PC-9 (cell line): ENCODE results near the gene DCAF16. TPM values are rescaled to one million over a fixed set of nuclear protein-coding genes. Genes with fewer than 3 reads are reported as not detected.
A peak's percentile ranks its signal among the peaks of the same experiment; 100 is the strongest.

ENCODE experiments used
- Bru-seq: library from RNA; stranded (reverse); fragments of 400-500 nt; gene quantifications from one replicate; lab custom pipeline; 2021; lab: Mats Ljungman, UMichigan
- BruChase-seq, 2 experiments: library from RNA; stranded (reverse); fragments of 400-500 nt; gene quantifications; one replicate each; lab custom pipeline; 2021; lab: Mats Ljungman, UMichigan
- BruUV-seq: library from RNA; stranded (reverse); fragments of 400-500 nt; replicated peaks from 2 replicates; lab custom pipeline; 2021; lab: Mats Ljungman, UMichigan
- CTCF ChIA-PET: fragments of 300-600 bp; sonication (Branson Sonifier 250); formaldehyde crosslinking; loops from one replicate; lab custom pipeline; 2022; ENCODE audit warnings: antibody characterized with exemption; lab: Charles Lee
- POLR2A ChIA-PET: fragments of 300-600 bp; sonication (Branson Sonifier 250); formaldehyde crosslinking; loops from one replicate; lab custom pipeline; 2022; ENCODE audit warnings: antibody characterized with exemption; ENCODE audit not compliant: unreplicated experiment; lab: Charles Lee
- DNase-seq, 2 experiments: peaks; one replicate each; pipeline versions ENCODE4 v3.0.0 to v3.0.0-alpha.2; 2015 to 2022; ENCODE audit warnings: mixed read lengths in 1 of 2
- H2AFZ ChIP-seq: fragments of 200-600 bp; sonication (generic); 2 replicates; pipeline ENCODE4 v1.8.1; 2017; ENCODE audit warnings: antibody characterized with exemption
- H3F3A ChIP-seq: fragments of 200-600 bp; sonication (generic); 2 replicates; pipeline ENCODE4 v1.8.1; 2017; ENCODE audit warnings: antibody characterized with exemption, mild to moderate bottlenecking, low read depth; ENCODE audit not compliant: insufficient read depth
- H3K27ac ChIP-seq: fragments of 200-600 bp; sonication (generic); 2 replicates; pipeline ENCODE4 v1.6.1; 2016; ENCODE audit warnings: mixed run types
- H3K27me3 ChIP-seq: fragments of 200-600 bp; sonication (generic); 2 replicates; pipeline ENCODE4 v1.6.1; 2016; ENCODE audit warnings: low read depth, mixed run types; ENCODE audit not compliant: insufficient read depth
- H3K36me3 ChIP-seq: fragments of 200-600 bp; sonication (generic); 2 replicates; pipeline ENCODE4 v1.6.1; 2016; ENCODE audit warnings: low read depth, mixed run types
- H3K4me1 ChIP-seq: fragments of 200-600 bp; sonication (generic); replicated peaks from 2 replicates; pipeline ENCODE4 v1.6.1; 2016; ENCODE audit warnings: mixed run types; ENCODE audit not compliant: insufficient read depth
- H3K4me2 ChIP-seq: fragments of 200-600 bp; sonication (generic); 2 replicates; pipeline ENCODE4 v1.6.1; 2017; ENCODE audit warnings: mixed run types
- H3K4me3 ChIP-seq: fragments of 200-600 bp; sonication (generic); 2 replicates; pipeline ENCODE4 v1.6.1; 2016; ENCODE audit warnings: mixed run types
- H3K79me2 ChIP-seq: fragments of 200-600 bp; sonication (generic); 2 replicates; pipeline ENCODE4 v1.6.1; 2017; ENCODE audit warnings: low read depth, mixed run types
- H3K9me2 ChIP-seq: fragments of 200-600 bp; sonication (generic); 2 replicates; pipeline ENCODE4 v1.8.1; 2017; ENCODE audit warnings: mild to moderate bottlenecking; ENCODE audit not compliant: insufficient read depth
- H3K9me3 ChIP-seq: fragments of 200-600 bp; sonication (generic); 2 replicates; pipeline ENCODE4 v1.8.1; 2016; ENCODE audit warnings: low read depth; ENCODE audit not compliant: insufficient read depth
- H4K20me1 ChIP-seq: fragments of 200-600 bp; sonication (generic); 2 replicates; pipeline ENCODE4 v1.8.1; 2017; ENCODE audit not compliant: insufficient read depth
- EZH2 ChIP-seq: fragments of 200-600 bp; sonication (generic); IDR thresholded peaks from 2 replicates; pipeline ENCODE4 v1.8.0; 2017; ENCODE audit warnings: antibody characterized with exemption, low read depth
- intact Hi-C: fragments of 100-400 bp; cut with micrococcal nuclease; formaldehyde crosslinking; loops from one replicate; pipeline ENCODE4 v1.10.0; 2022; ENCODE audit not compliant: unreplicated experiment
- long read RNA-seq: library from polyadenylated mRNA; stranded (forward); transcript quantifications from one replicate; pipeline ENCODE4 v2.0.0, GENCODE V29; 2022
- total RNA-seq: library from RNA; stranded (reverse); gene quantifications from 2 replicates; pipeline ENCODE4 v1.2.3, GENCODE V29; 2021
- TF ChIP-seq, protein P1 (sequence below): fragments of 200-600 bp; sonication (generic); conservative IDR thresholded peaks from 2 replicates; pipeline ENCODE4 v1.6.1; 2017; ENCODE audit warnings: mixed run types, antibody characterized with exemption, mild to moderate bottlenecking, moderate library complexity

The DCAF16 gene
- total RNA-seq (53.2 and 54.2 TPM in 2 replicates), Bru-seq, nascent RNA (percentile 96 among the genes with signal in this experiment), BruChase-seq, experiment 1, labeled RNA remaining after a 2-hour chase (percentile 99 among the genes with signal in this experiment), BruChase-seq, experiment 2, labeled RNA remaining after a 6-hour chase (percentile 93 among the genes with signal in this experiment)
- long read RNA-seq, partial matches to known transcripts: 0 of 15 reads
- long read RNA-seq, other reads (novel, unspliced or antisense): 11 of 15 reads

DNA sequence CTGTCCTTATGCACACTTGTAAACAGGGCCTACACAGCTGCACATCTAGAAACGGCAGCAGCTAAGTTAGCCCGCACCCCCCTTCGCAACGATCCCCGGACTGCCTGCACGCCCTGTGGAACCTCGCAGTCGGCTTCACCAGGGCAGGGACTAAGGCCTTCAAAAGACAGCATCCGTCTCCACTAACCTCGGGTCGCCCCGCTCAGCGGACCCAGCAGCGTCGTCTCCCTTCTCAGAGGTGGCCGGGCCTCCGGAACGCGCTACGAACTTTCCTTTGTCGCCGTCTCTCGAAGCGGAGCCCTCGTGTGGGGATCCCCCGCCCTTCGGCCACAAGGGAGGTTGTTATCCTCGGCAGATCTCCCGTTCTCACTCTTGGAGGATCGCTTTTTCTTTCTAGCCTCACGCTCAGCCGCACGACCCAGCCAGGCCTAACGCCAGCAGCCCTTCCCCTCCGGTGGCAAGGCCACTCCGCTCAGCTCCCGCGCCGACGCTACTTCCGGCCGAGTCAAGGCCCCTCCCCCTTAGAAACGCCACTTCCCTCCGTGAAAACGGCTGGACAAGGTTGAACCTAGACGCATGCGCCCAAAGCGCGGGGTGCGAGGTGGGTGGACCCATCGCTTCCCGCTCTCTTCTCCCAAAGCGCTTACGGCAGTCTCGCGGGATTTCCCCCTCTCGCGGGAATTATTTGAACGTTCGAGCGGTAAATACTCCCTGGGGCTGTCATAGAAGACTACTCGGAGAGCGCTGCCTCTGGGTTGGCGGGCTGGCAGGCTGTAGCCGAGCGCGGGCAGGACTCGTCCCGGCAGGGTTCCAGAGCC, at the start of gene DCAF16, which contains the start of gene NCAPG:
TSS of gene DCAF16 (minus strand) at position 498 of the 818 bp plus-strand sequence. CDS start 6,616 bp downstream, outside the sequence.
TSS of gene NCAPG (plus strand) at position 720 of the 818 bp plus-strand sequence. CDS start 99 bp downstream, outside the sequence.
- Histone ChIP-seq H3K4me3 (peak within 1 kb of the TSS; percentile 89), H3K9me2 (no peaks in the 10 kb centered on the region), H3K36me3 (peaks cover 20% of the 10 kb centered on the region), H3K27me3 (no peaks in the 10 kb centered on the region), H2AFZ (peak within 1 kb of the TSS; percentile 91), H3K4me1 (peaks cover 35% of the 10 kb centered on the region), H3K9me3 (no peaks in the 10 kb centered on the region), H3K27ac (peak within 1 kb of the TSS; percentile 74), H4K20me1 (peaks cover 27% of the 10 kb centered on the region), H3K79me2 (peaks cover 97% of the 10 kb centered on the region), H3F3A (no peaks in the 10 kb centered on the region), H3K4me2 (peak within 1 kb of the TSS; percentile 92)
- intact Hi-C loops: loop anchor here (1.0 to 10.0 kb wide), 4 partner anchors 196 to 261 kb away; partner anchors contain the start of genes LAP3, LCORL and MED28
- CTCF ChIA-PET: no interaction called here
- BruUV-seq: TSS peak; percentile 76
- TF ChIP-seq, protein P1, sequence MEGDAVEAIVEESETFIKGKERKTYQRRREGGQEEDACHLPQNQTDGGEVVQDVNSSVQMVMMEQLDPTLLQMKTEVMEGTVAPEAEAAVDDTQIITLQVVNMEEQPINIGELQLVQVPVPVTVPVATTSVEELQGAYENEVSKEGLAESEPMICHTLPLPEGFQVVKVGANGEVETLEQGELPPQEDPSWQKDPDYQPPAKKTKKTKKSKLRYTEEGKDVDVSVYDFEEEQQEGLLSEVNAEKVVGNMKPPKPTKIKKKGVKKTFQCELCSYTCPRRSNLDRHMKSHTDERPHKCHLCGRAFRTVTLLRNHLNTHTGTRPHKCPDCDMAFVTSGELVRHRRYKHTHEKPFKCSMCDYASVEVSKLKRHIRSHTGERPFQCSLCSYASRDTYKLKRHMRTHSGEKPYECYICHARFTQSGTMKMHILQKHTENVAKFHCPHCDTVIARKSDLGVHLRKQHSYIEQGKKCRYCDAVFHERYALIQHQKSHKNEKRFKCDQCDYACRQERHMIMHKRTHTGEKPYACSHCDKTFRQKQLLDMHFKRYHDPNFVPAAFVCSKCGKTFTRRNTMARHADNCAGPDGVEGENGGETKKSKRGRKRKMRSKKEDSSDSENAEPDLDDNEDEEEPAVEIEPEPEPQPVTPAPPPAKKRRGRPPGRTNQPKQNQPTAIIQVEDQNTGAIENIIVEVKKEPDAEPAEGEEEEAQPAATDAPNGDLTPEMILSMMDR: no peak
- TF ChIP-seq EZH2: no peak
- peak; percentile 94 to 98 for DNase-seq
- POLR2A ChIA-PET: interaction anchor here (0.6 to 0.7 kb wide), 2 partner anchors 17 to 94 kb away, joined by 3 to 5 read pairs; no protein-coding TSS in a partner anchor

DNA sequence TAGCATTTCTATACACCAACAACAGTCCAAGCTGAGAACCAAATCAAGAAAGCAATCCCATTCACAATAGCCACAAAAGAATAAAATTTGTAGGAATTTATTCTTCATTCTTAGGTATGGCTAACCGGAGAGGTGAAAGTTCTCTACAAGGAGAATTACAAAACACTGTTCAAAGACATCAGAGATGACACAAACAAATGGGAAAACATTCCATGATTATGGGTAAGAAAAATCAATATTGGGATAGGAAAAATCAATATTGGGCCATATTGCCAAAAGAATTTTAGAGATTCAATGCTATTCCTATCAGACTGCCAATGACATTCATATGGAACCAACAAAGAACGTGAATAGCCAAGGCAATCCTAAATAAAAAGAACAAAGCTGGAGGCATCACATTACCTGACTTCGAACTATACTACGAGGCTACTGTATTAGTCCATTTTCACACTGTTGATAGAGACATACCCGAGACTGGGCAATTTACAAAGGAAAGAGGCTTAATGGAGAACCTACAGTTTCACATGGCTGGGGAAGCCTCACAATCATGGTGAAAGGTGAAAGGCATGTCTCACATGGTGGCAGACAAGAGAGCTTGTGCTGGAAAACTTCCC, 49.3 kb upstream of the DCAF16 start:
- H3K4me1 ChIP-seq: no peaks in the 10 kb centered on the region
- no peaks in the 10 kb centered on the region for H3K79me2 ChIP-seq
- H3F3A ChIP-seq: no peaks in the 10 kb centered on the region
- no peaks in the 10 kb centered on the region for H3K36me3 ChIP-seq
- no peaks in the 10 kb centered on the region for H3K9me2 ChIP-seq
- no peak for DNase-seq
- no peak overlapping the region for H3K27ac ChIP-seq
- H3K27me3 ChIP-seq: no peaks in the 10 kb centered on the region
- no peaks in the 10 kb centered on the region for H3K9me3 ChIP-seq
- ChIA-PET POLR2A (no interaction called here), CTCF (no interaction called here)
- no peak overlapping the region for H2AFZ ChIP-seq
- H4K20me1 ChIP-seq: no peaks in the 10 kb centered on the region
- H3K4me3 ChIP-seq: no peak overlapping the region
- no TSS peak for BruUV-seq
- intact Hi-C loops: no loop called here
- no peak for TF ChIP-seq EZH2
- TF ChIP-seq, protein P1: no peak
- H3K4me2 ChIP-seq: no peak overlapping the region

DNA sequence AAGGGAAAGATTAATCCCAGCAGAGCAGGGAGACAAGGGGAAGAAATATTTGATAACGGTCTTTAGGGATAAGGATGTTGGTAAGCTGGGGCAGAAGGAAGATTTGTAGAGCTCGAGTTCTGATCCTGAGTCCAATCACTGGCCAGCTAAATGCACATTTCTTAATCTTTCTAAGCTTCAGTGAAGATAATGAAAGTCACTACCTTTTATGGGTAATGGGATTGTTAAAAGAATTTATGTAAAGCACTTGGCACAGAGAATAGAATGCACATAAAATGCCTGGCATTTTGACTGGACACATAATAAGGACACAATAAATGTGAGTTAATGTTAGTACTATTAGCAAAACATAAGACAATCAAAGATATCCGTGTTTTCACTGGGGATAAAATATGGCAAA, 43.5 kb upstream of the DCAF16 start:
- Histone ChIP-seq H3K27ac (no peak overlapping the region), H3K4me1 (no peaks in the 10 kb centered on the region), H3K9me3 (no peaks in the 10 kb centered on the region), H4K20me1 (no peaks in the 10 kb centered on the region), H3F3A (no peaks in the 10 kb centered on the region), H2AFZ (no peak overlapping the region), H3K79me2 (no peaks in the 10 kb centered on the region), H3K36me3 (no peaks in the 10 kb centered on the region), H3K4me2 (no peak overlapping the region), H3K27me3 (no peaks in the 10 kb centered on the region), H3K9me2 (no peaks in the 10 kb centered on the region), H3K4me3 (no peak overlapping the region)
- TF ChIP-seq, protein P1: no peak
- TF ChIP-seq EZH2: no peak
- POLR2A ChIA-PET: no interaction called here
- DNase-seq: no peak
- intact Hi-C loops: no loop called here
- CTCF ChIA-PET: no interaction called here
- no TSS peak for BruUV-seq
